ENCODE data around the gene GLT1D1.
"Not testable (repeated sequence)": the region's sequence is repeated elsewhere in the genome, so short reads cannot be mapped to it uniquely, and the experiment has no call there.

GLT1D1 gene

DNA sequence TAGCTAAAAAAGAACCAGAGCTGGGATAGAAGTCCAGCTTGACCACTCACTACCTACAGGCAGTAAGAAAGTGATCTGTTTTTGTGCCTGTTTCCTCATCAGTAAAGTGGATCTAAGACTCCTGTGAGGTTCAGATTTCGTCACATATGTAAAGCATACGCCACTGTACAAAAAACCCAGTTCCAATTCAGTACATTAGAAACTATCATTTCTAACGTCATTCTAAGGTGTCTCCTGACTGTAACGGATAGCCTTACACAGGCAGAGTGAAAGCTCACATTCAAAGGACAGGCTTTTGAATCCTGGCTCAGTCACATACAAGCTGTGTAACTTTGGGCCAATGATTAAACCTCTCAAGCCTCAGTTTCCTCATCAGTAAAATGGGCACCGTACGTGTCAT is 33.0 kb upstream of the GLT1D1 start:
- DNase-seq: no peak

DNA sequence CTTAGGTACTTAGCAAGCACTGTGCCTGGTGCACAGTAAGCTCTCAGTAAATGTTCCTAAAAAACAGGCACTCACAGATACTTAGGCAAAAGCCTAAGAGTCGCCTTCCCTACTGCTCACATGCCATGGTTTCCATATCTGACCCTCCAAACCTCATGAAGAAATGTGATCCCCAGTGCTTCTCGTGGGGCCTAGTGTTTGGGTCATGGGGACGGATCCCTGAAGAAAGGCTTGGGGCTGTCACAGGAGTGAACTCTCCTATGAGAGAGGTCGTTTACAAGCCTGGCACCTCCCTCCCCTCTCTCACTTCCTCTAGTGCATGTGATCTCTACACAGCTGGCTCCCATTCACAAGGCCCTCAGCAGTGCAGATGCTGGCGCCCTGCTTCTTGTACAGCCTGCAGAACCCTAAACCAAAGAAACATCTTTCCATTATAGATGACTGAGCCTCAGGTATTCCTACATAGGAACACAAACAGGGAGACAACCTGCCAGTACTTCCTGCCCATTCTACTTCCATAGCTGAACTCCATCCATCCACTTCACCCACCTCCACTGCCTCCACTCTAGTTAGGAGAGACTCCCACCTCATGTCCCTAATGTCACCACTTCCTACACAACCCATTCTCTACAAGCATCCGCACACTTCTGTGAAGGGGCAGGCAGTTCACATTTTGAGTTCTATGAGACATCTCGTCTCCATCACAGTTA is 32.4 kb upstream of the GLT1D1 start:
- DNase-seq: peak in 23 of 51 donors; percentile 16 to 71 (median 32)

DNA sequence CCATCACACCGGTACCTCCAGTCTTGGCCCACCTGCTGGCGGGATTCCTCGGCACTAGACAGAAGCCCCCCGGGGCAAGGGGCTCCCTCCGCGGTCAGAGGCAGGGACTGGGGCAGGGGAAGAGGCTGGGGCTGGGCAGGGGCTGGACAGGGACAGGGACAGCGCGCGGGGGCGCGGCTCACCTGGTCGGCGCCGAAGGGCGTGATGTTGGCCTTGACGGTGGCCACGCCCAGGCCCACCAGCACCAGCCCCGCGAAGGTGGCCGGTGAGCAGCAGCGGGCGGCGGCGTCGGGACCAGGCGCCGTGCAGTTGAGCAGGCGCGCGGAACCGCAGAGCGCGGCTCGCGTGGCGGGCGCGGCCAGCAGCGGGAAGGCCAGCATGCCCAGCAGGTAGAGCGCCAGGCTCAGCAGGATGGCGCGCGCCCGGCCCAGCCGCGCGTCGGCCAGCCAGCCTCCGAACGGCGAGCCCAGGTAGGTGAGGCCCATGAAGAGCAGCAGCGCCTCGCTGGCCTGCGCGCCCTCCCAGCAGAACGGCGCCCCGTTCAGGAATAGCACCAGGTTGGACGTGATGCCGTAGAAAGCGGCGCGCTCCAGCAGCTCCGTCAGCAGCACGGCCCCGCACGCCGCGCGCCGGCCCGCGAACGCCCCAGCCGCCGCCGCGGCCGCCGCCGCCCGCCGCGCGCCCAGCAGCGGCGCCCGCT is 29.9 kb upstream of the GLT1D1 start:
- DNase-seq: peak in 3 of 51 donors; percentile 48 to 64 (median 58)

DNA sequence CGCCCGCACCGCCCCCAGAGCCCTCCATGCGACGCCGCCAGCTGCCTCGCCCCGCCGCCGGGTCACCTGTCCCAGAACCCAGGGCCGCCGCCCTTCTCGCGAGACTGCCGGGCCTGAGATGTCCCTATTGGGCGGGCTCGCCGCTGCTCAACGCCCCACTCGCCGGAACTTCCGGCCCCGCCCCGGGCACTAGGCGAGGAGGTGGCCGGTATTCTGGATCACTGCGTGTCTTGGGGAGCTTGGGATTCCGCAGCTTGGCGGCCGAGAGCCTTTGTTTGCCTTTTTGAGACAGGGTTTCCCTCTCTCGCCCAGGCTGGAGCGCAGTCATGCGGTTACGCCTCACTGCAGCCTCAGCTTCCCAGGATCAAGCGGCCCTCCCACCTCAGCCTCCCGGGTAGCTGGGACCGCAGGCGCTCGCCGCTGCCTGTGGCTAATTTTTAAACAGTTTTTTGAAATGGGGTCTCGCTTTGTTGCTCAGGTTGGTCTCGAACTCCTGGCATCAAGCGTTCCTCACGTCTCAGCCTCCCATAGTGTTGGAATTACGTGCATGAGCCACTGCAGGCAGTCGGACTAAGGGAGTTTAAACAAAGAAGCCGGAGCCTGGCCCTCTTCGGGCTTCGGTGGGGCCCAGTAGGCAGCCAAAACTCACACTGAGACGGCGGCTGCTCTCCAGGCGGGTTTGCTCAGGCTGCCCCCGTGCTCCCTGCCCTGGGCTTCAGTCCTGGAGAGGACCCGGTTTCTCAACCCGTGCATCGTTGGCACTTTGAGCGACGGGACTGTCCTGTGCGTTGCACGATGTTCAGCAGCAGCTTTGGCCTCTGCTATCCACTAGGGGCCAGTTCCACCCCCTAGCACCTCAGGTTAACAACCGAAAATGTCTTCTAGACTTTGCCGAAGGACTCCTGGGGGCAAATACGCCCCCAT is 29.1 kb upstream of the GLT1D1 start, which contains the start of gene SLC15A4:
Gene SLC15A4, minus strand, starts transcription at position 43 of the 924 bp plus-strand sequence. Its CDS starts 15 bp downstream, at position 28.
- DNase-seq: peak; percentile 36 to 98 (median 91)

DNA sequence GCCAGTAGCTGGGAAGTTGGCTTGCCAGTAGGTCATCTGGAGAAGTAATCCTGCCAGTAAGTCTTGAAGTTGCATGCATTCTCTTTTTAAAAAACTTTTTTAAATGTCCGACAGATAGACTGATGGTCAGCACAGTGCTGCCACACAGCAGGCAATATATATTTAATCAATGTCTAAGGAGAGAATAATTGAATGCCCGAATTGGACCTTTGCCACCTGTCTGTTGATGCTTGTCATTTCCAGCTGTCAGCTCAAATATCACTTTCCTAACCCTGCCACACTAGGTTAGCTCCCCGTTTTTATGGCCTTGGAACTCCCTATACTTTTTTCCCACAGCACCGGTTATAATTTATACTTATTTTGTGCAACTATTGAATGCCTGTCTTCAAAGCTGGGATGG is 27.4 kb upstream of the GLT1D1 start:
- DNase-seq: no peak

DNA sequence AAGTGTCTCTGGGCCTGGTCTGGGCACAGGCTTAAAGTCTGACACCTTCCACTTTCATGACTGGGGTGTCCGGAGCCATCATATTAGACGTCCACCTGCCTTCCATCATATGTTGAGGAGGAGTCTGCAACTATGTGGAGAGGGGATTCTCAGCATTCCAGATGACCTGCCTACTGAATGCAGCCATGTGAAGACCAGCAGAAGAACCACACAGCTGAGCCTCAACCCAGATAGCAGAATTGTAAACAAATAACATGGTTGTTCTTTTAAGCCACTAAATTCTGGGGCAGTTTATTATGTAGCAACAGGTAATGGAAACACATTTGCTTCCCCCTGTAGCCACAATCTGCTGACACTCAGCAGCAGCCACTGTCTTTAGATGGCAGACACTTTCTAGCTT is 25.6 kb upstream of the GLT1D1 start:
- DNase-seq: no peak

DNA sequence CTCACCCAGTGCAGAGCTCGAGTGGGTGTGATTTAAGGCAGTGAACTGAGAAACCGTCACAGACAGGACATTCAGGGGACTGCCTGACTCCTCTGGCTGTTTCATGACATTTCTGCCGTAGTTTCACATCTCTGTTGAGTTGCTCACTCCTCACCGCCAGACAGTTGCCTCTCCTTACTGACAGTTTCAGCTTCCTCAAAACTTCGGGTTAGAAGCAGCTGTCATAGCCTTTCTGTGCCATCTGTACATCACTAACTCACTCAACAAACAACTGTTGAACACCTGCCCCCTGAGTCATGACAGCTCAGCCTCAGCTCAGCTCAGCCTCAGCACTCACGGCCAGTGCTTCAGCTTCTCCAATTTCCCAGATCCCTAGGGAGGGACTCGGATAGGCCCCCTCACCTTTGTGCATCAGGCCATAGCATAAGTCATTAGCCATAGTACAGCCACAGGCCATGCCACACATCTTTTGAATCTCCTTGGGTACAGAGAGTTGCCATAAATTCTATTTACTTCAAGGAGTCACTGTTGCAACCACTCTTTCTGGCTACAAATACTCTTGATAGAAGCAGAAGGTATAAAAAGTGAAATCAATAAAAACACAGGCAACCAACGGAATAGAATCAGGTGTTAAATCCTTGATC is 23.3 kb upstream of the GLT1D1 start:
- DNase-seq: peak in 2 of 51 donors; percentile 10 to 32

DNA sequence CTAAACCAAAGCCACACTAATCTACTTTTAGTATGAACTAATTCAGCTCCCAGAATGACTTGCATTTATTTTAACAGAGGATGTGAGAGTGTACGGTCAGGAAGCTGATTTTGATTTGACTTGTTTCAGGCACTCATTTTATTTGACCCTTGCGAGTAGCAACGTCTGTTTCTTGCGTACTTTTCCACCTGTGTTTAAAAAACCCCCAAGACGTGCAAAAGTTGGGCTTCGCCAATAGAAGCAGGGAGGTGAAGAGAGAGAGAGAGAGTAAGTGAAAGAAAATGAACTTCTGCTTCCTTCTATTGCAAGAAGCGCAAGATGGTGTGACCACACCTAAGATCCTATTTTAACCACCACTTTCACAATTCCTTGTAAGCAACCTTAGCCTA is 22.8 kb upstream of the GLT1D1 start:
- no peak for DNase-seq

DNA sequence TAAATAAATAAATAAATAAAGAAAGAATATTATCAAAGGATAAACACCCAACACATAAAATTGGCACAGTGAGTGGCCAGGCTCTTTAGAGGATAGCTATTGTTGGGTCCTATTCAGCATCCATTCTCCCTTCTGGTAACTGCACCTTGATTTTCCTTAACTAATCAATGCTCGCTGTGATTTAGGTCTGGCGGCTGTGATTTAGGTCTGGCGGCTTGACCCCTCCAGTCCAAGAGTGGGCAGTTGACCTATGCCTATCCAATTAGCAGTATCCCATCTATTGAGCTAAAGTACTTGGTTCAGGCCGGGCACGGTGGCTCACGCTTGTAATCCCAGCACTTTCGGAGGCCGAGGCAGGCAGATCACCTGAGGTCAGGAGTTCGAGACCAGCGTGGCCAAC is 19.9 kb upstream of the GLT1D1 start:
- DNase-seq: no peak

DNA sequence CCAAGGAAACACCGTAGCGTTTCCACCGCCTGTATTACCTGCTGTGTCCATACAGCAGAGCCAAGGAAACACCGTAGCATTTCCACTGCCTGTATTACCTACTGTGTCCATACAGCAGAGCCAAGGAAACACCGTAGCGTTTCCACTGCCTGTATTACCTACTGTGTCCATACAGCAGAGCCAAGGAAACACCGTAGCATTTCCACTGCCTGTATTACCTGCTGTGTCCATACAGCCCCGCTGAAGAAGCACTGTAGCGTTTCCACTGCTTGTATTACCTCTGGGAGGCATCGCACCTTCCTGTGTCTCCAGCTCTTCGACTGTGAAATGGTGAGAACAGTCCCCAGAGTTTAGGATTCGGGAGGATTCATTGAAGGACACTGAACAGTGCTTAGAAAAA is 13.4 kb upstream of the GLT1D1 start:
- DNase-seq: not testable (repeated sequence)

DNA sequence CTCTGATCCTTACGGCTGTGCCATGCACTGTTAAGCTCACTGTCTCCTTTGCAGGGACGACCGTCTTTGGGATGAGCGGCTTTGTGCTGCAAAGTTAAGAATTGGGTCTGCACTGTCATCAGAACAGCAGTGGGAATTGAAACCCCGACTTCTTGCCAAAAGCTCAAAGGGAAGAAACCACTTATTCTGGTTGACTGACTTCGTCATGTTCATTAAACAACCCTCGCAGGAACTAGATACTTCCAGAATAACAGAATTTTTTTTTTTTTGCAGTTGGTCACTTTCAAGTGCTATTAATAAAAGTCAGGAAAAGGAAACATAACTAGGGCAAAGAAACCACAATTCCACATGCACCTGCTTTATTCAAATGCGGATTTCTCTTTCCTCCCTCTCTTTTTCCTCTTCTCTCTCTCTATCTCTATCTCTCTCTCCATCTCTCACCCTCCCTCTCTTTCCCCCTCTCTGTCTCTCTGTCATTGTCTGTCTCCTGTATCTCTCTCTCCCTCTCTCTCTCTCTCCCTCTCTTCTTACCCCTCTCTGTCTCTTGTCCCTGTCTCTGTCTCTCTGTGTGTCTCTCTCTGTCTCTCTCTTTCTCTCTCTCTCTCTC is 12.3 kb upstream of the GLT1D1 start:
- DNase-seq: no peak

DNA sequence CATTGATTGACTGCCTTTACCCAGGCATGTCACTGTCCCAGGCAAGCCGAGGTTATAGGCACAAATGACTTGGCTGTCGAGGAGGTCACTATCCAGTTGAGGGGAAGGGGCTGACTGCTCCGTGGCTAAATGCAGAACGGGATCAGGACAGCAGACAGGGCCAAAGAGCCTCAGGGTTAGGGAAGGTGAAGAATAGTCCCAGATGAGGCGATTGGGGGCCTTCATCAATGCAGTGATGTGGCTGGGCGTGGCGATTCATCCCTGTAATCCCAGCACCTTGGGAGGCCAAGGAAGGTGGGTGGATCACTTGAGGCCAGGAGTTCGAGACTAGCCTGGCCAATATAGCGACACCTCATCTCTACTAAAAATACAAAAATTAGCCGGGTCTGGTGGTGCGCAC is 10.7 kb upstream of the GLT1D1 start:
- DNase-seq: no peak

DNA sequence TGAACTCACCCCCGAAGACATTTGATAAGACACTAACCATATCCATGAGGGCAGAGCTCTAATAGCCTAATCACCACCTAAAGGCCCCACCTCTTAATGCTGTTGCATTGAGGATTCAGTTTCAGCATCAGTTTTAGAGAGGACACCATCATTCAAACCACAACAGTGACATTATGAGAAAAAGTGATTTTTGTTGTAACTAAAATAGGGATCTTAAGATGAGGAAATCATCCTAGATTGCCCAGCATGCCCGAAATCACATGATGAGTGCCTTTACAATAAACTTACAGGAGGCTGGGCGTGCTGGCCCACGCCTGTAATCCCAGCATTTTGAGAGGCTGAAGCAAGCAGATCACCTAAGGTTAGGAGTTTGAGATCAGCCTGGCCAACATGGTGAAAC is 9.7 kb upstream of the GLT1D1 start:
- DNase-seq: no peak

DNA sequence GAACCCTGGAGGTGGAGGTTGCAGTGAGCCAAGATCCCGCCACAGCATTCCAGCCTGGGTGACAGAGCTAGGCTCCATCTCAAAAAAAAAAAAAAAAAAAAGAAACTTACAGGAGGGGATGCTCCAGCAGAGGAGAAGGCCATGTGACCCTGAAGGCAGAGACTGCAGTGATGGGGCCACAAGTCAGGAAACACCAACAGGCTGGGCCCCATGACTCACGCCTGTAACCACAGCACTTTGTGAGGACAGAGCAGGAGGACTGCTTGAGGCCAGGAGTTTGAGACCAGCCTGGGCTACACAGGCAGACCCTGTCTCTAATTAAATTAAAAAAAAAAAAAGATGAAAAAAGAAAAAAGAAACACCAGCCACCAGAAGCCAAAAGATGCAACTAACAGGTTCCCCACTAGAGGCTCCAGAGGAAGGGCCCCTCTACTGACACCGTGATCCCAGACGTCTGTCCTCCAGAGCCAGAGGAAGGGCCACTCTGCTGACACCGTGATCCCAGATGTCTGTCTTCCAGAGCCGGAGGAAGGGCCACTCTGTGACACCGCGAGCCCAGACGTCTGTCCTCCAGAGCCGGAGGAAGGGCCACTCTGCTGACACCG is 9.1 kb upstream of the GLT1D1 start:
- no peak for DNase-seq

DNA sequence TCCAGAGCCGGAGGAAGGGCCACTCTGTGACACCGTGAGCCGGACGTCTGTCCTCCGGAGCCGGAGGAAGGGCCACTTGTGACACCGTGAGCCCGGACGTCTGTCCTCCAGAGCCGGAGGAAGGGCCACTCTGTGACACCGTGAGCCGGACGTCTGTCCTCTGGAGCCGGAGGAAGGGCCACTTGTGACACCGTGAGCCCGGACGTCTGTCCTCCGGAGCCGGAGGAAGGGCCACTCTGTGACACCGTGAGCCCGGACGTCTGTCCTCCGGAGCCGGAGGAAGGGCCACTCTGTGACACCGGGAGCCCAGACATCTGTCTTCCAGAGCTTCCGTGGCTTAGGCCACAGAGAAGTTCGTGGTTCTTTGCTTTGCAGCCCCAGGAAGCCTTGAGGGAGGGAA is 6.6 kb upstream of the GLT1D1 start:
- not testable (repeated sequence) for DNase-seq

DNA sequence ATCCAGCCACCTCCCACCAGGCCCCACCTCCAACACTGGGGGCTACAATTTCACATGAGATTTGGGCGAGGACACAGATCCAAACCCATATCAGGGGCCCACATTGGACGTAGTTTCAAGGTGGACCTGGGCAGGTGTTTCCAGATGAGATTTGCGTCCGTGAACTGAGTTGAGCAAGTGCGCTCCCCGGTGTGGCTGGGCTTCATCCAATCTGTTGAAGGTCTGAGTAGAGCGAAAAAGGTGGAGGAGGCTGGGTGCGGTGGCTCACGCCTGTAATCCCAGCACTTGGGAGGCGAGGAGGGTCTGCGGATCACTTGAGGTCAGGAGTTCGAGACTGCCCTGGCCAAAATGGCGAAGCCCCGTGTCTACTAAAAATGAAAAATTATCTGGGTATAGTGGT is 4.9 kb upstream of the GLT1D1 start:
- no peak for DNase-seq

DNA sequence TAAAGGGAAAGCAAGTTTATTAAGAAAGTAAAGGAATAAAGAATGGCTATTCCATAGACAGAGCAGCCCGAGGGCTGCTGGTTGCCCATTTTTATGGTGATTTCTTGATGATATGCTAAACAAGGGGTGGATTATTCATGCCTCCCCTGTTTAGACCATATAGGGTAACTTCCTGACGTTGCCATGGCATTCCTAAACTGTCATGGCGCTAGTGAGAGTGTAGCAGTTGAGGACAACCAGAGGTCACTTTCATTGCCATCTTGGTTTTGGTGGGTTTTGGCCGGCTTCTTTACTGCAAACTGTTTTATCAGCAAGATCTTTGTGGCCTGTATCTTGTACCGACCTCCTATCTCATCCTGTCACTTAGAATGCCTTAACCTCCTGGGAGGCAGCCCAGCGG is 3.5 kb upstream of the GLT1D1 start:
- not testable (repeated sequence) for DNase-seq

DNA sequence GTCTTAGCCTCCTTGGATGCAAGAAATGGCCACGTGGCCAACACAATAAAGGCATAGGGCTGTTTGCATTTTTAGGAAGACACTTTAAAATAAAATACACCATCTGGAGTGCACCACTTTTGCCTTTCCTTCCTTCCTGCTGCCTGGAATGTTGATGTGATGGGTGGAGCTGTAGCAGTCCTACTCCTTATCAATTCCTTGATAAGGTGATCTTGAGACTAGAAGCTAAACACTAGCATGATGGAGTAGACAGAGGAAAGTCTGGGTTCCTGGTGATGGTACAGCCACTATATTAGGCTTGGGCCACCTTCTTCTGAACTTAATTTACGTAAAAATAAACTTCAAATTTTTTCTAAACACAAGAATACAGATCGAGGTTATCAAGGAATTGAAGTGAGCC is 2.9 kb upstream of the GLT1D1 start:
- no peak for DNase-seq

DNA sequence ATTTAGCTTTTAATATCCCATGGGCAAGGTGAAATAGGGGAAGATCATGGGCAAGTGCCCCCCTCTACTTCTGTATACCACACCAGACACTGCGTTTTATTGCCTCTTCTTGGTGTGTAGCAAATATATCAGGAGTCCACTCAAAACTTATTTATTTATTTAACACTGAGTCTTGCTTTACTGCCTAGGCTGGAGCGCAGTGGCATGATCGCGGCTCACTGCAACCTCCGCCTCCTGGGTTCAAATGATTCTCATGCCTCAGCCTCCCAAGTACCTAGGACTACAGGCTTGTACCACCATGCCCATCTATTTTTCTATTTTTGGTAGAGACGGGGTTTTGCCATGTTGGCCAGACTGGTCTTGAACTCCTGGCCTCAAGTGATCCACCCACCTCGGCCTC is 1.8 kb upstream of the GLT1D1 start:
- not testable (repeated sequence) for DNase-seq

DNA sequence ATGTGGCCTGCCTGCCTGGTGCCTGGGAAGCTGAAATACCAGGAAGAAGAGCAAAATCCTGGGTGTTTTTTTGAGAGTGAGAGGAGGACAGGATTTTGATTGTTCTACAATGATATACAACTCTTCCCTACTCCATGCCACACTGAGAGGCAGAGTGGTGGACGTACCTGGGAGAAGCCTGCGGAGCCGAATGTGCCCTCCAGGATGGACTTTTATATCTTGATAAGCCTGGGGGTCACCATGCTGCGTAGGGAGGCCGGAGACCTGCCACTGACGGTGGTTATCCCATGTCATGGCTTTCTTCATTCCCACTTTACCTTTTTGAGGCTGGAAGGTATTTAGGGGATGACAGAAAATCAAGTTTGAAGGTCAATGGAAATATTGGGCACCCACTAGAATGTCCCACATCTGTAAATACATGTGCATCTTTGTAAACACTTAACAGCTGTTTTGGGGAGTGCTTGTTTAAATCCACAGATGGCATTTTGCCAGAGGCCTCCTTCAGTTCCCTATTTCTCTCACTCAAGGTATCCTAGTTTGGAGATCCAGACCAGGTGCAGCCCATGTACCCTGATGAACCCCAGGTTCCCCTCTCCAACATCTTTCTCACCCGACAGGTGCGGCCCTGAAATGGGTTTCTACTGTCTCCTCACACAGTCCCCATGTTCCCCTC is 1.1 kb upstream of the GLT1D1 start:
- no peak for DNase-seq

Measured in hypothalamus (tissue), 51 donors.